Inflammatory macrophage treated with lipopolysaccharide for 4 hours (primary cell): ENCODE data around the gene ANKRD13A.
"Not testable (repeated sequence)": the region's sequence is repeated elsewhere in the genome, so short reads cannot be mapped to it uniquely, and the experiment has no call there.

Experiments used
- DNase-seq: peaks from one replicate; pipeline ENCODE4 v3.0.0-alpha.2; 2020

Gene ANKRD13A

GRCh38 chr12:110049666-110050065 lies 50.4 kb downstream of the ANKRD13A start:
- DNase-seq, result not testable (repeated sequence)

- DNase-seq, result no peak
These were observed 51.7 kb downstream of the ANKRD13A start for GRCh38 chr12:110050927-110051326.

- DNase-seq, result peak; percentile 76
These were observed 56.4 kb downstream of the ANKRD13A start for GRCh38 chr12:110055375-110056352.

- peak; percentile 48 for DNase-seq
These were observed 57.4 kb downstream of the ANKRD13A start for GRCh38 chr12:110056643-110057042.

GRCh38 chr12:110058875-110059615 lies 59.8 kb downstream of the ANKRD13A start:
- no peak for DNase-seq

GRCh38 chr12:110059651-110060000 lies 60.4 kb downstream of the ANKRD13A start:
- DNase-seq, result no peak

- peak; percentile 67 for DNase-seq
These were observed 63.0 kb downstream of the ANKRD13A start for GRCh38 chr12:110062241-110062640.

GRCh38 chr12:110065540-110065939 lies 66.3 kb downstream of the ANKRD13A start:
- peak; percentile 53 for DNase-seq

- no peak for DNase-seq
These were observed 68.3 kb downstream of the ANKRD13A start for GRCh38 chr12:110067531-110067930.

- DNase-seq, result not testable (repeated sequence)
These were observed 68.9 kb downstream of the ANKRD13A start for GRCh38 chr12:110068115-110068514.

- no peak for DNase-seq
These were observed 69.4 kb downstream of the ANKRD13A start for GRCh38 chr12:110068654-110069053.

GRCh38 chr12:110071504-110071903 lies 72.3 kb downstream of the ANKRD13A start:
- DNase-seq, result no peak

GRCh38 chr12:110071967-110072366 lies 72.7 kb downstream of the ANKRD13A start:
- no peak for DNase-seq

GRCh38 chr12:110072636-110073035 lies 73.4 kb downstream of the ANKRD13A start:
- DNase-seq, result not testable (repeated sequence)

GRCh38 chr12:110073049-110073831 lies 74.0 kb downstream of the ANKRD13A start:
- DNase-seq, result peak; percentile 21

GRCh38 chr12:110074089-110074488 lies 74.9 kb downstream of the ANKRD13A start:
- DNase-seq, result no peak

- no peak for DNase-seq
These were observed 76.7 kb downstream of the ANKRD13A start for GRCh38 chr12:110075880-110076279.

GRCh38 chr12:110077800-110078199 lies 78.6 kb downstream of the ANKRD13A start:
- no peak for DNase-seq

GRCh38 chr12:110079477-110080400 lies 80.5 kb downstream of the ANKRD13A start:
- DNase-seq, result peak; percentile 96

GRCh38 chr12:110080410-110080809 lies 81.2 kb downstream of the ANKRD13A start:
- no peak for DNase-seq

GRCh38 chr12:110084314-110085015 lies 85.2 kb downstream of the ANKRD13A start:
- no peak for DNase-seq
